Type B pancreatic cell (in vitro differentiated cells): ENCODE measurements around the gene PARD3. TPM values are rescaled to one million over a fixed set of nuclear protein-coding genes. Genes with fewer than 3 reads are reported as not detected.
"Not testable (repeated sequence)": the region's sequence is repeated elsewhere in the genome, so short reads cannot be mapped to it uniquely, and the experiment has no call there.

Source experiments
- DNase-seq: peaks from one replicate; pipeline ENCODE4 v3.0.0; 2021; ENCODE audit warnings: mixed read lengths; ENCODE audit not compliant: unreplicated experiment; ENCODE audit errors: extremely low spot score
- H3K27ac Mint-ChIP-seq: 2 replicates; pipeline ENCODE4 v1.8.0; 2021; ENCODE audit warnings: mild to moderate bottlenecking, mixed read lengths
- H3K27me3 Mint-ChIP-seq: 2 replicates; pipeline ENCODE4 v1.8.0; 2021; ENCODE audit warnings: mixed read lengths
- H3K36me3 Mint-ChIP-seq: 2 replicates; pipeline ENCODE4 v1.8.0; 2021; ENCODE audit warnings: mixed read lengths
- H3K4me1 Mint-ChIP-seq: one replicate; pipeline ENCODE4 v1.8.0; 2021; ENCODE audit warnings: mixed read lengths; ENCODE audit not compliant: unreplicated experiment
- H3K4me3 Mint-ChIP-seq: 2 replicates; pipeline ENCODE4 v1.8.0; 2021; ENCODE audit warnings: mild to moderate bottlenecking, mixed read lengths
- H3K9me3 Mint-ChIP-seq: 2 replicates; pipeline ENCODE4 v1.8.0; 2021; ENCODE audit warnings: mixed read lengths
- CTCF ChIP-seq: fragments of 200-600 bp; sonication (generic); conservative IDR thresholded peaks from 2 replicates; pipeline ENCODE4 v1.5.0; 2021; ENCODE audit warnings: antibody characterized with exemption, mild to moderate bottlenecking
- total RNA-seq: library from RNA; stranded (reverse); gene quantifications from 2 replicates; pipeline ENCODE4 v1.2.1, GENCODE V29; 2021; ENCODE audit warnings: low replicate concordance

PARD3 gene
- total RNA-seq, 1 donor from 2014 or later = 52.3 TPM

GRCh38 chr10:34428501-34428900 lies 386.6 kb downstream of the PARD3 start:
- H3K27me3 Mint-ChIP-seq = no peaks in the 10 kb centered on the region
- H3K4me1 Mint-ChIP-seq = peaks cover 39% of the 10 kb centered on the region
- no peak for DNase-seq
- H3K9me3 Mint-ChIP-seq = peaks cover 8% of the 10 kb centered on the region
- peaks cover 12% of the 10 kb centered on the region for H3K36me3 Mint-ChIP-seq
- peak overlapping the region; percentile 86 for H3K27ac Mint-ChIP-seq
- no peak for TF ChIP-seq CTCF
- H3K4me3 Mint-ChIP-seq = no peak overlapping the region

GRCh38 chr10:34427911-34428216 lies 387.2 kb downstream of the PARD3 start:
- Mint-ChIP-seq H3K4me1 (peaks cover 41% of the 10 kb centered on the region), H3K27ac (peak overlapping the region; percentile 86), H3K36me3 (peaks cover 15% of the 10 kb centered on the region), H3K27me3 (no peaks in the 10 kb centered on the region), H3K9me3 (peaks cover 8% of the 10 kb centered on the region), H3K4me3 (peak overlapping the region; percentile 66)
- no peak for DNase-seq
- no peak for TF ChIP-seq CTCF

GRCh38 chr10:34427158-34427910 lies 387.8 kb downstream of the PARD3 start:
- not testable (repeated sequence) for DNase-seq, H3K9me3 Mint-ChIP-seq, H3K27me3 Mint-ChIP-seq
- peaks cover 16% of the 10 kb centered on the region for H3K36me3 Mint-ChIP-seq
- H3K4me3 Mint-ChIP-seq = peak overlapping the region; percentile 66
- H3K27ac Mint-ChIP-seq = peak overlapping the region; percentile 86
- peaks cover 37% of the 10 kb centered on the region for H3K4me1 Mint-ChIP-seq

- peaks cover 39% of the 10 kb centered on the region for H3K4me1 Mint-ChIP-seq
- not testable (repeated sequence) for DNase-seq, H3K27me3 Mint-ChIP-seq, H3K9me3 Mint-ChIP-seq
- H3K36me3 Mint-ChIP-seq = peaks cover 16% of the 10 kb centered on the region
- H3K27ac Mint-ChIP-seq = peak overlapping the region; percentile 86
- H3K4me3 Mint-ChIP-seq = peak overlapping the region; percentile 66
Observed at GRCh38 chr10:34426538-34427157, 388.4 kb downstream of the PARD3 start.

- Mint-ChIP-seq H3K4me3 (no peak overlapping the region), H3K4me1 (peaks cover 40% of the 10 kb centered on the region), H3K9me3 (peaks cover 6% of the 10 kb centered on the region), H3K27me3 (no peaks in the 10 kb centered on the region), H3K27ac (peak overlapping the region; percentile 86), H3K36me3 (peaks cover 15% of the 10 kb centered on the region)
- DNase-seq = no peak
- TF ChIP-seq CTCF = no peak
Observed at GRCh38 chr10:34426041-34426440, 389.1 kb downstream of the PARD3 start.

- peaks cover 13% of the 10 kb centered on the region for H3K36me3 Mint-ChIP-seq
- H3K4me1 Mint-ChIP-seq = peaks cover 34% of the 10 kb centered on the region
- peaks cover 5% of the 10 kb centered on the region for H3K9me3 Mint-ChIP-seq
Observed at GRCh38 chr10:34423673-34424625, 391.1 kb downstream of the PARD3 start.

More at GRCh38 chr10:34423673-34424625, 391.1 kb downstream of the PARD3 start:
- Mint-ChIP-seq H3K27ac (no peak overlapping the region), H3K27me3 (no peaks in the 10 kb centered on the region), H3K4me3 (no peak overlapping the region)
- TF ChIP-seq CTCF = no peak
- no peak for DNase-seq
